Measurements from ENCODE around the gene ZSWIM3.
A peak's percentile ranks its signal among the peaks of the same experiment; 100 is the strongest.
"Not testable (repeated sequence)": the region's sequence is repeated elsewhere in the genome, so short reads cannot be mapped to it uniquely, and the experiment has no call there.

Gene ZSWIM3

DNA sequence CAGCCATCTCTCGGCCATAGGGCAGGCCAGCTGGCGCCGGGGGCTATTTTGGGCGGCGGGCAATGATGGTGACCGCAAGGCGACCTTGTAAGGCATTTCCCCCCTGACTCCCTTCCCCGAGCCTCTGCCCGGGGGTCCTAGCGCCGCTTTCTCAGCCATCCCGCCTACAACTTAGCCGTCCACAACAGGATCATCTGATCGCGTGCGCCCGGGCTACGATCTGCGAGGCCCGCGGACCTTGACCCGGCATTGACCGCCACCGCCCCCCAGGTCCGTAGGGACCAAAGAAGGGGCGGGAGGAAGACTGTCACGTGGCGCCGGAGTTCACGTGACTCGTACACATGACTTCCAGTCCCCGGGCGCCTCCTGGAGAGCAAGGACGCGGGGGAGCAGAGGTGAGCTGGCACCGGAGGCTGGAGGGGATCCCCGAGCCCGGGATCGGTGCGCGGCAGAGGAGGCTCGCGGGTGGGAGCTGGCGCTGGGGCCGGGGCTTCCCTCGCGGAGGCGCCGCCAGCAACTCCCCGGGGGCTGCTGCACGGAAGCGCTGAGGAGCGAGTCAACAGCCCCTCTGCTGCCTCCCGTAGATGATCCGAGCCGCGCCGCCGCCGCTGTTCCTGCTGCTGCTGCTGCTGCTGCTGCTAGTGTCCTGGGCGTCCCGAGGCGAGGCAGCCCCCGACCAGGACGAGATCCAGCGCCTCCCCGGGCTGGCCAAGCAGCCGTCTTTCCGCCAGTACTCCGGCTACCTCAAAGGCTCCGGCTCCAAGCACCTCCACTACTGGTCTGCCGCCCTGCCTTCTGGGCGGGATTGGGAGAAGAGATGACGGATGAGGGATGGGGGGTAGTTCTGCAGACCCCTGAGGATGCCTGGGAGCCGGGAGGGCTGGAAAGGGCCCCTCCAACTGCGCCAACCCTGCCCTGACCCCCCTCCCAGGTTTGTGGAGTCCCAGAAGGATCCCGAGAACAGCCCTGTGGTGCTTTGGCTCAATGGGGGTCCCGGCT is 33.9 kb downstream of the ZSWIM3 start, which contains the start of the genes CTSA and NEURL2:
Gene CTSA (plus strand): TSS at position 351 of the 999 bp plus-strand sequence. CDS start 234 bp downstream, at position 585.
Gene NEURL2 (minus strand): TSS at position 224 of the 999 bp plus-strand sequence. CDS start 217 bp downstream, at position 7.
- DNase-seq: peak; percentile 69 to 82 (median 78)

GRCh38 chr20:45892049-45892825 is 34.8 kb downstream of the ZSWIM3 start:
- DNase-seq: no peak

GRCh38 chr20:45892828-45893500 is 35.5 kb downstream of the ZSWIM3 start:
- peak in 1 of 5 donors; percentile 23 for DNase-seq

- DNase-seq: no peak
Observed at GRCh38 chr20:45893831-45894230, 36.4 kb downstream of the ZSWIM3 start.

GRCh38 chr20:45894797-45895196 is 37.4 kb downstream of the ZSWIM3 start:
- DNase-seq: no peak

DNA sequence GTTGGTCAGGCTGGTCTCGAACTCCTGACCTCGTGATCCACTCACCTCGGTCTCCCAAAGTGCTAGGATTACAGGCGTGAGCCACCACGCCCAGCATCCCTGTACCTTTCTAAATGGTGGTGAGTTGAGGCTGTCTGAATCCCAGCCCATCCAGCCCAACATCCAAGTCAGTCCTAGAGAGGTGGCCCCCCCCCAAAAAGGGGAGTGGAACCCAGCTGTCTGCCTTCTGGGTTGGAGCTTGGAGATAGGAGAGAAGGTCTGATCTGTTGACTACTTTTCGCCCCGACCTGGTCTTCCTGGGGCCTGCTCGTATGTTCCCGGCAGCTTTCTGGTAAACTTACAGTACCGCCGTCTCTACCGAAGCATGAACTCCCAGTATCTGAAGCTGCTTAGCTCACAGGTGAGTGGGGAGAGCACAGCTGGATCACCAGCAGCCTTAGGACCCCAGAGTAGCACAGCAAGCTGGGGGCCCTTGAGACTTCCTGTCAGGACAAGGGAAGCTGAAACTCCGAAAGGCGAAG is 39.3 kb downstream of the ZSWIM3 start:
- DNase-seq: no peak

DNA sequence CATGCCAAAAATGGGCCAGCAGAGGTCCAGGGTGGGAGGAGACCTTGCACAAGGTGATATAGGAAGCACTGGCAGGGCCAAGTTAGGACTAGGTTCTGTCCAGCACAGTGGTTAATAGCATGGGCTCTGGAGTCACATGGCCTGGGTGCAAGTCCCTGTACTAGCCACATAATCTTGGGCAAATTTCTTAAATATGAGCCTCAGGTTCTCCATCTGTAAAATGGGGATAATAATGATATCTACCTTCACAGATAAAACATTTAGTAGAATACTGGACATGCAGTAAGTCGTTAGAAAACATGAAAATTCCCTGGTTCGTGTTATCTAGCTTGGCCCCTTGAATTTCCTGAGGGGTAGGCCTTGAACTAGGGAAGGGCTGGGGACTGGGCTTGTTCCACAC is 39.9 kb downstream of the ZSWIM3 start:
- DNase-seq: no peak

- DNase-seq: no peak
Observed at GRCh38 chr20:45897692-45898091, 40.3 kb downstream of the ZSWIM3 start.

DNA sequence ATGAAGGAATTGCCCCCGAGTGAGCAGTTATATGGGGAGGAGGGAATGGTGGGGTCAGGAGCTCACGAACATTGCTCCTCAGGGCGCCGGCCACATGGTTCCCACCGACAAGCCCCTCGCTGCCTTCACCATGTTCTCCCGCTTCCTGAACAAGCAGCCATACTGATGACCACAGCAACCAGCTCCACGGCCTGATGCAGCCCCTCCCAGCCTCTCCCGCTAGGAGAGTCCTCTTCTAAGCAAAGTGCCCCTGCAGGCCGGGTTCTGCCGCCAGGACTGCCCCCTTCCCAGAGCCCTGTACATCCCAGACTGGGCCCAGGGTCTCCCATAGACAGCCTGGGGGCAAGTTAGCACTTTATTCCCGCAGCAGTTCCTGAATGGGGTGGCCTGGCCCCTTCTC is 40.9 kb downstream of the ZSWIM3 start:
- no peak for DNase-seq

GRCh38 chr20:45899046-45899835 is 41.8 kb downstream of the ZSWIM3 start:
- no peak for DNase-seq

- not testable (repeated sequence) for DNase-seq
Observed at GRCh38 chr20:45901332-45901731, 43.9 kb downstream of the ZSWIM3 start.

DNA sequence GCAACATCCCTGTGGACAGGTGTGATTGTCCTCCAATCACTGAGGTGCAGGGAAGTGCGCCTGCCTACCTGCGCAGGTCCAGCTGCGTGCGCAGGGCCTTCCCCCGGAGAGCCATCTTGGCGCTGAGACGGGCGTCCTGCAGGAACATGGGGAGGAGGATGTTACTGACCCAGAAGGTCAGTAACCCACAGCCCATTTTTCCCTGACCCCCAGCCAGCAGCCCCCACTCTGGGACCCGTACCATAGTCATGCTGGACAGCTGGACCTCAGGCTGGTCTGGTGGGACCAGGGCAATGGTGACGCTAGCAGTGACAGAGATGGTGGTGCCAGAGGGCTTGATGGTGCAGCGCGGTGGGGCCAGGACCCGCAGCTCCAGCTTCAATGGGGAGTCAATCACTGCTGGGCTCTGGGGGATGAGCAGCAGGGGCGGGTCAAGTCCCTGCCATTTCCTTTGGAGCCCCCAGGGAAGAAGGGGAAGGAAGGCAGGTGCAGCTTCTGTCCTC is 44.8 kb downstream of the ZSWIM3 start:
- DNase-seq: no peak

GRCh38 chr20:45904583-45905504 is 47.4 kb downstream of the ZSWIM3 start:
- DNase-seq: no peak

DNA sequence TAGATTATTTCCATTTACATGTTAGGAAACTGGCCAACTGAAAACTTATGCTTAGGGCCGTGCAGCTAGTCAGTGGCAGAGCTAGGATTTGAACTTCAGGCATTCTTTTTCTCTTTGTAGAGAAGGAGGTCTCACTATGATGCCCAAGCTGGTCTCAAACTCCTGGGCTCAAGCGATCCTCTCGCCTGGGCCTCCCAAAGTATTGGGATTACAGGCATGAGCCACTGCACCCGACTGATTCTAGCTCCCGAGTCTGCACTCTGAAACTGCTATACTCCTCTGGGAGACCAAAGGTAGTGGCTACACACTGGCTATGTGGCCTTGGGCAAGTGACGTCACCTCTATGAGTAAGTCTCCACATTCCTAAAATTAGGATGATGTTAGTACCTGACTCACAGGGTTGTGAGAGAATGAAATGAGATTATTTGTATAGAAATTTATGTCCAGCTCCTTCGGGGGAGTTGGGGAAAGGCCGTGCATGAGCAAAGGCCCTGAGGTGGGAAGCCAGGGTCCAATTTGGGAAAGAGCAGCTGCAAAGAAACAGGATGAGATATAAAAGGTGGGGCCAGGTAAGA is 48.2 kb downstream of the ZSWIM3 start:
- no peak for DNase-seq

DNA sequence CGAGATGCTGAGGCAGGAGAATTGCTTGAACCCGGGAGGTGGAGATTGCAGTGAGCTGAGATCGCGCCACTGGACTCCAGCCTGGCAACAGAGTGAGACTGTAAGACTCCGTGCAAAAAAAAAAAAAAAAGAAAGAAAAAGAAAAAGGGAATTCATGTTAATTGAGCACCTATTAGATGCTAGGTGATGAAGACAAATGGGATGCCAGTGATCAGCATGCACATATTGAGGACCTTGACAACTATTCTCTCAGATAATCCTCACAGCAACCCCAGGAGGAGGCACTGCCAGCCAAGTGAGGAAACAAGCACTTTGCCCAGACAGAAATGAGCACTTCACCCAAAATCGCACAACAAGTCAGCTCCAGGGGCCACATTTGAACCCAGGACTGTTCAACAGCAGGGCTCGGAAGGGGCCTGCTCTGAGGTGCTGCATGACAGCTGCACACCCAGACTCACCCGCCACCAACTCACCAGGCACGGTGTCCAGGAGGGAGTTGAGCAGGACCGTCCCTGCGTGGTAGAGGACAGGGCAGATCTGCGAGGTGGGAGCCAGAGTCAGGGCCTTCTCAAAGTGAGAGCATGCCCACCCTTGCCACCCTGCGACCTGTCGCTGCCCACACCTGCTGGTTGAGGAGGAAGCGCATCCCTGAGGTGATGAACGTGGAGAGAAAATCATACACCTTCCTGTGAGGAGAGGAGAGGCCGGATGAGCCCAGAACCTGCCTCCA is 50.0 kb downstream of the ZSWIM3 start:
- no peak for DNase-seq

DNA sequence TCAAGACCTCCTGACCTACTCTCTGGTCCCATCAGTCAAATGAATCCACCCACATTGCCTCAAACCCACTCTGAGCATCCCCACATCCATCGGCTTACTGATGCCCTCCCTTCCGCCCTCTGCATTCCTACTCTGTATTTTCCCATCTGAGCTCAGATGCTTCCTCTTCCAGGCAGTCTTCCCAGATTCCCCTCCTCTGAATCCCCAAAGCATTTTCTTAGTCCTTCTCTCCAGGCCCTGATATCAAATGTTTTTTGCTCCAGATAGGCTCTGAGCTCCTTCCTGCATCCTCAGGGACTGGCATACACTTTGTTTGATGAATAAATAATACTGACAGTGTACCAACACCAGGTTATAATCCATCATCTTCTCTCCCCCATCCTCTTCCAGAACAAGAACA is 50.7 kb downstream of the ZSWIM3 start:
- DNase-seq: no peak

GRCh38 chr20:45909336-45909808 is 52.0 kb downstream of the ZSWIM3 start:
- DNase-seq: no peak

- DNase-seq: no peak
Observed at GRCh38 chr20:45909817-45910669, 52.6 kb downstream of the ZSWIM3 start.
